LNCaP clone FGC (cell line): Measurements from ENCODE around the gene TOR1AIP2.
"Not testable (repeated sequence)": the region's sequence is repeated elsewhere in the genome, so short reads cannot be mapped to it uniquely, and the experiment has no call there.

Source experiments
- DNase-seq: peaks from one replicate; pipeline ENCODE4 v3.0.0-alpha.2; 2011; ENCODE audit warnings: low read depth
- H3K4me3 ChIP-seq: 2 replicates; pipeline ENCODE4 v1.5.1; 2011; ENCODE audit warnings: mild to moderate bottlenecking, low read depth, low read length, control low read depth
- TF ChIP-seq, protein P1 (sequence below): IDR thresholded peaks from 2 replicates; pipeline ENCODE4 v1.5.1; 2012; ENCODE audit warnings: mild to moderate bottlenecking; ENCODE audit not compliant: control insufficient read depth, insufficient read depth; ENCODE audit errors: extremely low read depth

Gene TOR1AIP2

GRCh38 chr1:179866616-179867015 lies 11.0 kb downstream of the TOR1AIP2 start:
- no peak overlapping the region for H3K4me3 ChIP-seq
- TF ChIP-seq, protein P1, sequence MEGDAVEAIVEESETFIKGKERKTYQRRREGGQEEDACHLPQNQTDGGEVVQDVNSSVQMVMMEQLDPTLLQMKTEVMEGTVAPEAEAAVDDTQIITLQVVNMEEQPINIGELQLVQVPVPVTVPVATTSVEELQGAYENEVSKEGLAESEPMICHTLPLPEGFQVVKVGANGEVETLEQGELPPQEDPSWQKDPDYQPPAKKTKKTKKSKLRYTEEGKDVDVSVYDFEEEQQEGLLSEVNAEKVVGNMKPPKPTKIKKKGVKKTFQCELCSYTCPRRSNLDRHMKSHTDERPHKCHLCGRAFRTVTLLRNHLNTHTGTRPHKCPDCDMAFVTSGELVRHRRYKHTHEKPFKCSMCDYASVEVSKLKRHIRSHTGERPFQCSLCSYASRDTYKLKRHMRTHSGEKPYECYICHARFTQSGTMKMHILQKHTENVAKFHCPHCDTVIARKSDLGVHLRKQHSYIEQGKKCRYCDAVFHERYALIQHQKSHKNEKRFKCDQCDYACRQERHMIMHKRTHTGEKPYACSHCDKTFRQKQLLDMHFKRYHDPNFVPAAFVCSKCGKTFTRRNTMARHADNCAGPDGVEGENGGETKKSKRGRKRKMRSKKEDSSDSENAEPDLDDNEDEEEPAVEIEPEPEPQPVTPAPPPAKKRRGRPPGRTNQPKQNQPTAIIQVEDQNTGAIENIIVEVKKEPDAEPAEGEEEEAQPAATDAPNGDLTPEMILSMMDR = no peak
- no peak for DNase-seq

DNA sequence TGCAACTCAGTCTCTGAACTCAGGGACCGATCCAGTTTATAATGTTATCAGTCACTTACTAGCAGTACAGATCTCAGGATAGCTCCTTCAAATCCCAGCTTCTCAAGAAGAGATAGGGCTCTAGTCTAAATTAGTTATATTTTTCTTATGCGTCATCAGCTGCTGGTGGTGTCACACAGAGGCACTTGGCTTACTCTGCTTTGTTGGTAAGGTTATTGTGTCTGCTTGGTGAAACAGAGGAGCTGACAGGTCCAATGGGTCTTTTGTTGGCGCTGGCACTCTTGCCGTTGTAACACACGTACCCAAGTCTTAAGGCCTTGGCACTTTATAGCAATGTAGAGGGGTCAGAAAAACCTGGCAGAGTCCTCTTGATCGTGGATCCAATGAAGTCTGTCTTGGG lies 12.2 kb downstream of the TOR1AIP2 start:
- DNase-seq = no peak
- H3K4me3 ChIP-seq = no peak overlapping the region
- TF ChIP-seq, protein P1 = no peak

GRCh38 chr1:179860652-179861051 lies 17.0 kb downstream of the TOR1AIP2 start:
- TF ChIP-seq, protein P1 = no peak
- no peak overlapping the region for H3K4me3 ChIP-seq
- DNase-seq = no peak

DNA sequence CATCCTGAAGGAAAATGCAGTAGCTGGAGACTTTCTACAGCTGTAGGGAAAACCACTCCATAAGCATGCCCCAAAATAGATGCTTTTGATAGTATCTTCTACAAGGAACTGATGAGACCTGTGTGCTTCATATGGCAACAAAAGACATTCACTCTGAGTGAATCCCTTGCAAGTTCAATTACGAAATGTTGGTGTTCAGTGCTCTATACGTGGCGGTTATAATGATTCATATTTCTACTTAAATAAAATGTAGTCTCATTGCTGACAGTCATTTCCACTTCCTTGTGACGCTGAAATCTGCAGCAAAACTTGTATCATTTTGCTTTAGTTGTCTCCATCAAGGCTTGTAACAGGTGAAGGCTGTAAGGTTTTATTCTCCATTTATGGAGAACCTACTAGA lies 20.6 kb downstream of the TOR1AIP2 start:
- H3K4me3 ChIP-seq = no peak overlapping the region
- no peak for DNase-seq
- TF ChIP-seq, protein P1 = no peak

DNA sequence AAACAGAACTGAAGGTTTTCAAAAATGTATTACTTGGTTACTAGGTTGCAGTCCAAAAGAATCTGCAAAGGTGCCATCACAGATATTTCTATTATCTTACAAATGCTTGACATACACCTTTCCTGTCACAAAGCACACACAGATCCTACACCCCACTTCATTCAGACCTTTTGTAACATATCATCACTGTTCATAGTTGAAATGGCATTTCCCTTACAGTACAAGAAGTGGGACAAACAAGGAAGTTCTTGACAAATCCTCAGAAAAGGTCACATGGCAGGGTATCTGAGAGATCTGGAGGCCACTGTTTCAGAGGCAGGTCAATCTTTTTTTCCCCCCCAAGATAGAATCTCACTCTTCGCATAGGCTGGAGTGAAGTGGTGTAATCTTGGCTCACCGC lies 21.3 kb downstream of the TOR1AIP2 start:
- H3K4me3 ChIP-seq = no peak overlapping the region
- no peak for DNase-seq
- TF ChIP-seq, protein P1 = no peak

GRCh38 chr1:179855831-179856230 lies 21.8 kb downstream of the TOR1AIP2 start:
- not testable (repeated sequence) for DNase-seq, H3K4me3 ChIP-seq

GRCh38 chr1:179853102-179853501 lies 24.5 kb downstream of the TOR1AIP2 start:
- DNase-seq = no peak
- TF ChIP-seq, protein P1 = no peak
- no peak overlapping the region for H3K4me3 ChIP-seq
